ENCODE data around the gene CLK3.

DNA sequence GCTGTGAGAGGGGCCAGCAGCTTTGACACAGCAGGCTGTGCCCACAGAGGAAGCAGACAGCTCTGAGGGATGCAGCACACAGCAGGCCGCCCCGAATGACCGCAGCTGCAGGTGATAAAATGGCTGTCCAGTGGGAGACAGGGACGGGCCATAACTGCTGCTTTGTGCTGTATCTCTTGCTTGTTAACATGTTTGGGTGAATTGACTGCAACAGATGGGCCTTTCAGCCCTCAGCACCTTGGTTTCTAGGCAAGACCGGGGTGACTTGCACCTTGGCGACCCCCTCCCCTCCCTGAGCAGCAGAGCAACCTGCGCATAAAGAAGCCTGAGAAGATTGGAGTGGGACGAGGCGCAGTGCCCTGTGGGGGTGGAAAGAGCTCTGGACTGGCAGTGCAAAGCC lies 36.6 kb upstream of the CLK3 start:
- TF ChIP-seq, protein P1, sequence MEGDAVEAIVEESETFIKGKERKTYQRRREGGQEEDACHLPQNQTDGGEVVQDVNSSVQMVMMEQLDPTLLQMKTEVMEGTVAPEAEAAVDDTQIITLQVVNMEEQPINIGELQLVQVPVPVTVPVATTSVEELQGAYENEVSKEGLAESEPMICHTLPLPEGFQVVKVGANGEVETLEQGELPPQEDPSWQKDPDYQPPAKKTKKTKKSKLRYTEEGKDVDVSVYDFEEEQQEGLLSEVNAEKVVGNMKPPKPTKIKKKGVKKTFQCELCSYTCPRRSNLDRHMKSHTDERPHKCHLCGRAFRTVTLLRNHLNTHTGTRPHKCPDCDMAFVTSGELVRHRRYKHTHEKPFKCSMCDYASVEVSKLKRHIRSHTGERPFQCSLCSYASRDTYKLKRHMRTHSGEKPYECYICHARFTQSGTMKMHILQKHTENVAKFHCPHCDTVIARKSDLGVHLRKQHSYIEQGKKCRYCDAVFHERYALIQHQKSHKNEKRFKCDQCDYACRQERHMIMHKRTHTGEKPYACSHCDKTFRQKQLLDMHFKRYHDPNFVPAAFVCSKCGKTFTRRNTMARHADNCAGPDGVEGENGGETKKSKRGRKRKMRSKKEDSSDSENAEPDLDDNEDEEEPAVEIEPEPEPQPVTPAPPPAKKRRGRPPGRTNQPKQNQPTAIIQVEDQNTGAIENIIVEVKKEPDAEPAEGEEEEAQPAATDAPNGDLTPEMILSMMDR (conservative IDR thresholded peaks at IDR 0.05) = no peak
- no peak for TF ChIP-seq EZH2 (IDR thresholded peaks at IDR 0.05; ENCODE audit: low read depth)
